C4-2B (cell line): ENCODE results near the gene FDXR.

ENCODE experiments used
- H3K27ac ChIP-seq: fragments of 450-650 bp; 2 replicates; pipeline ENCODE4 v1.5.1; 2017
- ZFX ChIP-seq: fragments of 450-650 bp; IDR thresholded peaks from 2 replicates; pipeline ENCODE4 v1.6.1; 2017
- TF ChIP-seq, protein P1 (sequence below): fragments of 450-650 bp; conservative IDR thresholded peaks from 2 replicates; pipeline ENCODE4 v1.5.1; 2017; ENCODE audit warnings: mild to moderate bottlenecking

FDXR gene

DNA sequence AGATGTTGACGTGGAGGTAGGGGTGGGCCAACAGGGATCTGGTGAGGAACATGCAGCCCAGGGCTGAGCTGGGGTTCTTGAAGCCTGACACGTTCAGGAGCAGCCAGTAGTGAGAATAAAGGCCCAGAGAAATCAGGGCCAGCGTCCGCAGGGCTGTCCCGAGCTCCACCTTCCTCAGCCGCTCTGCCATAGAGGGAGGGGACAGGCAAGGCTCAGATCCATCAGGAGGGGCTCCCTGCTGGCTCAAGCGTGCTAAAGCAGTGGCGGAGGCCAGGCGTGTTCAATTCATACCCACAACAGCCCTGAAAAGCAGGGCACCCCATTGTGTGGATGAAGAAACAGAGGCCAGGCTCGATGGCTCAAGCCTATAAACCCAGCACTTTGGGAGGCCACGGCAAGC lies 8.3 kb upstream of the FDXR start:
- H3K27ac ChIP-seq = no peak overlapping the region
- no peak for TF ChIP-seq ZFX
- TF ChIP-seq, protein P1, sequence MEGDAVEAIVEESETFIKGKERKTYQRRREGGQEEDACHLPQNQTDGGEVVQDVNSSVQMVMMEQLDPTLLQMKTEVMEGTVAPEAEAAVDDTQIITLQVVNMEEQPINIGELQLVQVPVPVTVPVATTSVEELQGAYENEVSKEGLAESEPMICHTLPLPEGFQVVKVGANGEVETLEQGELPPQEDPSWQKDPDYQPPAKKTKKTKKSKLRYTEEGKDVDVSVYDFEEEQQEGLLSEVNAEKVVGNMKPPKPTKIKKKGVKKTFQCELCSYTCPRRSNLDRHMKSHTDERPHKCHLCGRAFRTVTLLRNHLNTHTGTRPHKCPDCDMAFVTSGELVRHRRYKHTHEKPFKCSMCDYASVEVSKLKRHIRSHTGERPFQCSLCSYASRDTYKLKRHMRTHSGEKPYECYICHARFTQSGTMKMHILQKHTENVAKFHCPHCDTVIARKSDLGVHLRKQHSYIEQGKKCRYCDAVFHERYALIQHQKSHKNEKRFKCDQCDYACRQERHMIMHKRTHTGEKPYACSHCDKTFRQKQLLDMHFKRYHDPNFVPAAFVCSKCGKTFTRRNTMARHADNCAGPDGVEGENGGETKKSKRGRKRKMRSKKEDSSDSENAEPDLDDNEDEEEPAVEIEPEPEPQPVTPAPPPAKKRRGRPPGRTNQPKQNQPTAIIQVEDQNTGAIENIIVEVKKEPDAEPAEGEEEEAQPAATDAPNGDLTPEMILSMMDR = no peak

DNA sequence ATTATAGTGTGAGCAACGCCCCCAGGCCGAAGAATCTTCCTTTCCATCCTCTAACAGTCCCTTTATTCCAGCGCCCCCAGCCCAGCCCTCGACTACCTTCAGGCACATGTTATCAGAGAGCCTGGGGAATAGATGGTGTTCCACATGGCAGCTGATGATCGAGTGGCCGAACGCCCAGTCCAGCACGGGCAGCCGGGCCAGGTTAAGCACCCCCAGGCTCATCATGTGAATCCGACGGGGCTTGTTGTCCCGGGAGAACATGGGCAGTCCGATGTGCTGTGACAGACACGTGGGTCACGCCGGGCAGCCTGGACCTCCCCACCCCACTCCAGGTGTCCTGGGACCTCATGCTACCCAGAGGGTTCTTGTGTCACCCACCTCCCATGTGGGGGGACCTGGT lies 6.5 kb upstream of the FDXR start:
- TF ChIP-seq ZFX = no peak
- TF ChIP-seq, protein P1 = no peak
- H3K27ac ChIP-seq = no peak overlapping the region

DNA sequence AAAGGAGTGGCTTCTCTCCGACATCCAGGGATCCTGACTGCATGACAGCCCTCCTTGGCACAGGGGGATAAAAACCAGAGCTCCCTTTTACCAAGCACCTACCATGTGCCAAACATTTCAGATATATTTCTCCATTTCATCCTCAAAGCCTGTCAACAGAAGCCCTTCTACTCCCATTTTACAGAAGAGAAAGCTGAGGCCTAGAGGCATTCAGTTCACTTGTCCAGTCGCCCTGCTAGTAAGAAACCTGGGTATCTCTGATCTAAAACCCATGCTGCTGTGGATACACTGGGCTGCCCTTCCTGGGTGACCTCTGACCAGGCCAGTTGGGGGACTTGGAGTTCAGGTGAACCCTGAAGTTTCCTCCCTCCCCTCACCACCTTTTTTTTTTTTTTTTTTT lies 5.9 kb upstream of the FDXR start:
- no peak overlapping the region for H3K27ac ChIP-seq
- TF ChIP-seq, protein P1 = no peak
- no peak for TF ChIP-seq ZFX

DNA sequence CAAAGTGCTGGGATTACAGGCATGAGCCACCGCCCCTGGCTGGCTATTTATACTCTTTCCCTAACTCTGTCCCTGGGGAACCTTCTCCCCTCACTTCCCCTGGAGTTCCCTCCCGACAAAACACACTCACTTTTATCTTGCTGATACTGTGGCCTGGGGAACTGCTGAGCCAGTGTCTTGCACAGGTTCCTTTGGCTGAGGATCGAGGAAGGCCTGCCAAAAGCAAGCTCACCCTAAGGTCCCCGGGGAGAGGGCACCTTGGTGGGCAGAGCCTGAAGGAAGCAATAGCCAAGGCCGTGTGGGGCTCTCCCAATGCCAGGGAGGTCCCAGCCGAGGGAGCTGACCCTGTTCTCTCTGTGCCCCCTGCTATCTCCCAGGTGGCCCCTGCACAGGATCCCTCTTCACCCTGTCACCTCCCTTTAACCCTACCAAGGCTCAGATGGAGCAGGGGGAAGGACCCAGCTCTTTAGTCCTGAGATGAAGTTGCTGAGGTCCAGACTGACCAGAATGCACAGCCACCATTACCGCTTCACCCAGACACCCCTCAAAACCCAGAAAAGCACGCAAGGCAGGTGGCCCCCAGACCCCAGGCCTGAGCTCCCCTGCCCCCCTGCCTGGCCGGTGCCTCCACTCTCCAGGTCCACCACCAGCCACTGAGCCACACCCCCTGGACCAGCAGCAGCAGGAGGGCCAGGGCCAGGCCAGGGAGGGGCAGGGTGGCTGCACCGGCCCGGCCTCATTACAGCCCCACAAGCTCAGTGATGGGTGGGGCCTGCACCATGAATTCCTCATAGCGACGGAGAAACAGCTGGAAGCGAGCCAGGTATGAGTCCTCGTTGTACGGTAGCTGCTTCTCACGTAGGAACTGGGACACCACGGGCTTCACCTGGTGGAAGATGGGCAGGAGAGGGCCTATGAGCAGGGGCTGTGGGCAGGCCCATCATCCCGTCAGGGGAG lies 5.1 kb upstream of the FDXR start:
- TF ChIP-seq ZFX = no peak
- TF ChIP-seq, protein P1 = no peak
- H3K27ac ChIP-seq = no peak overlapping the region

DNA sequence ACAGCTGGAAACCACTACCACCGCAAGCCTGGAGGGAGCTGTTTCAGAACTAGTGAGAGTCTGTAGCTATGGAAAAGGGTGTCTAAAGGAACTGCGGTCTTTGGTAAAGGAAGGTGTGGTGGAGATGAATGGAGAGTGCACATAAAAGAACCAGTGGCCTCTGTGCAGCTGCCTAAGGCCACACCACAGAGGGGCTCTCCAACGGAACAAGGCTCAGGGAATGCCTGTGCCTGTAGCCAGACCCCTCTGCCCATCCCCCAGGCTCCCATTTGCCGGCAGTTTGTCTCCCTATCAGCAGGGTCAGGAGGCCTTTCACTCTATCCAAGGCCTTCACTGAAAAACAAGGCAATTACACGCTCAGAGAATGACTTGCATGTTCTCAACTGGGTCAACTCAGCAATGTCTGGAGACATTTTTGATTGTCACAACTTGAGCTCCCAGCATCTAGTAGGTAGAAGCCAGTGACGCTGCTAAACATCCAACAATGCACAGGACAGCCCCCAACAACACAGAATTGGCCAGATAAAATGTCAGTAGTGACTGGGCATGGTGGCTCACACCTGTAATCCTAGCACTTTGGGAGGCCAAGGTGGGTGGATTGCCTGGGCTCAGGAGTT lies 3.3 kb upstream of the FDXR start:
- no peak overlapping the region for H3K27ac ChIP-seq
- no peak for TF ChIP-seq ZFX
- TF ChIP-seq, protein P1 = no peak

DNA sequence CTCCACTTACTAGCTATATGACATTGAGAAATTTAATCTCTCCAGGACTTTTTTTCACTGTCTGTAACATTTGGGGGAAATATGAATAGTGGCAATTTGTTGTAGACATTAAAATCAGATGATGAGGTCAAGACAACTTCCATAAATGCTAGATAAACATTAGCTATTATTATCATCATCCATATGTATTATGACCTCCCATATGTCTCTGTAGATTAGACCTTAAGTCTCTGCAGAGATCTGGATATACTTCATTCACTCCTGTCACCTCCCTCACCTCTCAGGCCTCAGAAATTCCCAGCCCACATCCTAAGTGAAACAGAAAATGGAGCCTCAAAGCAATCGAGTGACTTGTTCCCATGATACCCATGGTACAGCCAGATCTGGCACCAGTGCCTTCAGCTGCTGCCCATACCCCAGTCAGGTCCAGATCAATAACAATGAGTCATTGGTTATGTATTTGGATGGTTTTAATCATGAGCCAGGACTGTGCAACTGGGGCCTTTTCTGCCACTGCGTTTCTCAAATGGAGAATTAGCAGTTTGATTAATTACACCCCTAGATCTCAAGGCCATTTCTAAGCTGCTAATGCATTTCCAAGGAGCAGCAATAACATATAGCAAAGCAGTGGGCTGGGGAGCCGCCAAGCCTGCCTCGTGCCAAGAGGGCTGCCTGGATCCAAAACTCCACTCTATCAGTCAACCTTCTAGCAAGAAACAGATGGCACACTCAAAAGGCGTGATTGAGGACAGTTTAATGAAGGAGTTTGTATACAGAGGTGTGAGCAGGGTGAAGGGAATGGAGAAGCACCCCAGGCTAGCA lies 2.6 kb upstream of the FDXR start:
- TF ChIP-seq, protein P1 = no peak
- TF ChIP-seq ZFX = no peak
- no peak overlapping the region for H3K27ac ChIP-seq

DNA sequence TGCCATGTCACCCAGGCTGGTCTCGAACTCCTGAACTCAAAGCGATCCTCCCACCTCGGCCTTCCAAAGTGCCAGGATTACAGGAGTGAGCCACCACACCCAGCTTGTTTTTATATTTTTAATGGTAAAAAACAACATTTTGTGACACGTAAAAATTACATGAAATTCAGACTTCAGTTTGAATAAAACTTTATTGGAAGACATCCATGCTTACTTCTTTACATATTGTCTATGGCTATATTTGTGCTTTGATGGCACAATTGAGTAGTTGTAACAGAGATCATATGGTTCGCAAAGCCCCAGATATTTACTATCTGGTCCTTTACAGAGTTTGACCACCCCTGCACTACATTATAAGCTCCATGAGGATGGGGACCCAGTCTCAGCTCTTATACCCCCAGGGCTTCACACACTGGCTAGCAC lies 1.8 kb upstream of the FDXR start:
- TF ChIP-seq, protein P1 = no peak
- no peak for TF ChIP-seq ZFX
- peak overlapping the region; percentile 87 for H3K27ac ChIP-seq
